Stomach (tissue), 9 donors: ENCODE measurements around the gene GOLGA8S. TPM values are rescaled to one million over a fixed set of nuclear protein-coding genes. Genes with fewer than 3 reads are reported as not detected.
"Not testable (repeated sequence)": the region's sequence is repeated elsewhere in the genome, so short reads cannot be mapped to it uniquely, and the experiment has no call there.

ENCODE experiments used
- DNase-seq, 2 donors: peaks; one replicate each; pipeline versions ENCODE4 v3.0.0 to v3.0.0-alpha.2; 2013 to 2019
- H3K27ac ChIP-seq, 5 donors: fragments of 200-600 bp in 4 of 5; sonication (generic) in 4 of 5; one replicate each; pipeline ENCODE4 v1.5.1; 2013 to 2019; ENCODE audit warnings: mild to moderate bottlenecking in 1 of 5, moderate library complexity in 1 of 5
- H3K27me3 ChIP-seq, 3 donors: fragments of 200-600 bp; sonication (generic); one replicate each; pipeline ENCODE4 v1.5.1; 2017 to 2019; ENCODE audit warnings: mixed run types in 1 of 3
- H3K36me3 ChIP-seq, 4 donors: fragments of 200-600 bp; sonication (generic); 1 replicate in 3 of 4; 2 replicates in 1 of 4; pipeline ENCODE4 v1.5.1; 2016 to 2019
- H3K4me1 ChIP-seq, 4 donors: fragments of 200-600 bp; sonication (generic); one replicate each; pipeline ENCODE4 v1.5.1; 2016 to 2019
- H3K4me3 ChIP-seq, 4 donors: fragments of 200-600 bp; sonication (generic) in 3 of 4; one replicate each; pipeline ENCODE4 v1.5.1; 2016 to 2019; ENCODE audit warnings: mild to moderate bottlenecking in 1 of 4
- H3K9me3 ChIP-seq, 4 donors: fragments of 200-600 bp; sonication (generic); one replicate each; pipeline ENCODE4 v1.5.1; 2016 to 2019
- EP300 ChIP-seq: sonication (generic); formaldehyde crosslinking; IDR thresholded peaks from one replicate; pipeline ENCODE4 v1.6.1; 2017; ENCODE audit warnings: antibody characterized with exemption
- POLR2A ChIP-seq, 4 donors: fragments of 450-650 bp; IDR thresholded peaks; one replicate each; pipeline ENCODE4 v1.6.1; 2016; ENCODE audit warnings: antibody characterized with exemption in 4 of 4, control low read depth in 2 of 4, mild to moderate bottlenecking in 1 of 4, moderate library complexity in 1 of 4
- POLR2AphosphoS5 ChIP-seq, 3 donors: sonication (generic); formaldehyde crosslinking; IDR thresholded peaks; one replicate each; pipeline ENCODE4 v1.6.1; 2016; ENCODE audit warnings: antibody characterized with exemption in 3 of 3
- WGBS, 5 donors: extraction: QIAGEN DNeasy Blood & Tissue Kit in 3 of 5; methylation state at CpG; one replicate each; pipeline versions ENCODE4 v1.1.5 to v1.1.7; 2013 to 2018; 5-methylcytosine and 5-hydroxymethylcytosine counted together
- intact Hi-C: fragments of 100-400 bp; cut with DNase I; formaldehyde crosslinking; loops from one replicate; pipeline ENCODE4 v1.15.1; 2023; ENCODE audit warnings: low total_unique reads
- polyA plus RNA-seq, 3 donors: library from polyadenylated mRNA; stranded (reverse); fragments of 200-250 nt; gene quantifications; one replicate each; pipeline ENCODE4 v1.2.3, GENCODE V29; 2013
- small RNA-seq, 4 donors: library from RNA; depleted of rRNA; stranded (forward); fragments of <200 nt; gene quantifications; one replicate each; pipeline ENCODE3, GENCODE V24; 2016
- total RNA-seq, 5 donors: library from RNA; depleted of rRNA; stranded (reverse); fragments of >200 nt; gene quantifications; one replicate each; pipeline versions ENCODE4 v1.1.0 to v1.2.3, GENCODE V29; 2014 to 2016
- TF ChIP-seq, protein P1 (sequence below), 7 experiments: fragments of 450-650 bp in 4 of 7; fragments of 200-600 bp in 3 of 7; sonication (generic) in 3 of 7; IDR thresholded peaks; one replicate each; pipeline ENCODE4 v1.5.1; 2016 to 2019; ENCODE audit warnings: antibody characterized with exemption in 7 of 7, control low read depth in 2 of 7, mild to moderate bottlenecking in 1 of 7
- donor health status: healthy with polysubstance abuse.
- donor health status: Bipolar disorder and iron deficiency.
- donor health status: healthy.

Gene GOLGA8S
- total and polyA plus RNA-seq, 8 donors = 0.08 to 0.58 (median 0.45) TPM; not detected in 5

- TF ChIP-seq EP300 (no peak), POLR2AphosphoS5 (IDR thresholded peaks at IDR 0.05) (no peak), POLR2A (IDR thresholded peaks at IDR 0.05) (no peak)
- TF ChIP-seq, protein P1, sequence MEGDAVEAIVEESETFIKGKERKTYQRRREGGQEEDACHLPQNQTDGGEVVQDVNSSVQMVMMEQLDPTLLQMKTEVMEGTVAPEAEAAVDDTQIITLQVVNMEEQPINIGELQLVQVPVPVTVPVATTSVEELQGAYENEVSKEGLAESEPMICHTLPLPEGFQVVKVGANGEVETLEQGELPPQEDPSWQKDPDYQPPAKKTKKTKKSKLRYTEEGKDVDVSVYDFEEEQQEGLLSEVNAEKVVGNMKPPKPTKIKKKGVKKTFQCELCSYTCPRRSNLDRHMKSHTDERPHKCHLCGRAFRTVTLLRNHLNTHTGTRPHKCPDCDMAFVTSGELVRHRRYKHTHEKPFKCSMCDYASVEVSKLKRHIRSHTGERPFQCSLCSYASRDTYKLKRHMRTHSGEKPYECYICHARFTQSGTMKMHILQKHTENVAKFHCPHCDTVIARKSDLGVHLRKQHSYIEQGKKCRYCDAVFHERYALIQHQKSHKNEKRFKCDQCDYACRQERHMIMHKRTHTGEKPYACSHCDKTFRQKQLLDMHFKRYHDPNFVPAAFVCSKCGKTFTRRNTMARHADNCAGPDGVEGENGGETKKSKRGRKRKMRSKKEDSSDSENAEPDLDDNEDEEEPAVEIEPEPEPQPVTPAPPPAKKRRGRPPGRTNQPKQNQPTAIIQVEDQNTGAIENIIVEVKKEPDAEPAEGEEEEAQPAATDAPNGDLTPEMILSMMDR (IDR thresholded peaks at IDR 0.05) = no peak
- DNase-seq = no peak
- H3K27ac ChIP-seq = no peak overlapping the region
- WGBS, 5 donors = 61 to 77% (median 68%) methylated on average over 5 of the region's 5 CpGs
- H3K27me3 ChIP-seq = peaks cover 0 to 21% (median 3%) of the 10 kb centered on the region in 3 donors
- H3K36me3 ChIP-seq = no peaks in the 10 kb centered on the region
- no peak overlapping the region for H3K4me3 ChIP-seq
- H3K4me1 ChIP-seq = no peaks in the 10 kb centered on the region
- H3K9me3 ChIP-seq = peaks cover 0 to 7% (median 0%) of the 10 kb centered on the region in 4 donors
- intact Hi-C loops = no loop called here
Observed at GRCh38 chr15:23402544-23402943, 48.0 kb downstream of the GOLGA8S start.

DNA sequence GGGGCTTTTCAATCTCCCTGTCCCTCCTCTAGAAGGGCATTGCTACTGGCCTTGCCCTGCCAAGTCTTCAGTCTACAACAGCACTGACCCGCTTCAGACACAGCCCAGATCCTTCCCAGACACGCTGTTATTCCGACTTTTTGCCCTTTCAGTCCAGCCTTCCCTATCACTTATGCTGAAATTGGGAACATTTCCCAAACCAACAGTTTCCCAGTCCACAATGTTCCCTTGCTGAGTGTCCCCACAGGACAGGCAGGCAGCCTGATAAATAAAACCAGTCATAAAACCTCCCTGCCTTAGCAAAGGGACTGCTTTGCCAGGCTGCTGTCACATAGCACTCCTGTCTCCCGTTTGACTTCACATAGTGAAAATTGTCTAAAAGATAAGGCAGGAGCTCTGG is 49.0 kb downstream of the GOLGA8S start:
- Histone ChIP-seq H3K4me1 (no peaks in the 10 kb centered on the region), H3K36me3 (no peaks in the 10 kb centered on the region), H3K27ac (no peak overlapping the region), H3K9me3 (peaks cover 0 to 10% (median 0%) of the 10 kb centered on the region in 4 donors), H3K4me3 (no peak overlapping the region), H3K27me3 (peaks cover 0 to 18% (median 3%) of the 10 kb centered on the region in 3 donors)
- 46 to 77% (median 70%) methylated on average over 4 of the region's 4 CpGs for WGBS, 5 donors
- no peak for DNase-seq
- TF ChIP-seq, protein P1 (IDR thresholded peaks at IDR 0.05) = no peak
- no peak for TF ChIP-seq POLR2AphosphoS5 (IDR thresholded peaks at IDR 0.05)
- no peak for TF ChIP-seq EP300
- no peak for TF ChIP-seq POLR2A (IDR thresholded peaks at IDR 0.05)
- intact Hi-C loops = no loop called here

DNA sequence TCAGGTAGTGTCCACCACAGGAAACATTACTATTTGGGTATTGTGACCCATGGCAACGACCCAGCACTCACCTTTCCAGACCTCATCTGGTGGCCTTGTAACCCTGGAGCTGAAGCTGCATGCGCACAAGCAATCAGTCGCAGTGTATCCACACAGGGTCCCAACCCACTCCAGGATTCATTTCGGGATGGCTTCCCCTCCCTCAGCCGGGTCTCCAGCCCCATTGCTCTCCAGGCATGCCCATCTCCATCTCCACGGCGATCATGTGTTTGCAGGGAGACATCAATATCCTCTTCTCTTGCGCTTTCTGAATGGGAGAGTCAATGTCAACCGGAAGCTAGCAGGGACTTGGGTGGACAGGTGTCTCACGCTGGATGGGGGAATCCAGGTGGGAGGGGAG is 57.3 kb downstream of the GOLGA8S start:
- Histone ChIP-seq H3K27ac (no peak overlapping the region), H3K4me3 (no peak overlapping the region), H3K36me3 (no peaks in the 10 kb centered on the region), H3K4me1 (no peaks in the 10 kb centered on the region), H3K27me3 (no peaks in the 10 kb centered on the region), H3K9me3 (peaks cover 0 to 7% (median 0%) of the 10 kb centered on the region in 4 donors)
- 71 to 84% (median 80%) methylated on average over 10 of the region's 10 CpGs for WGBS, 5 donors
- DNase-seq = no peak
- intact Hi-C loops = no loop called here
- TF ChIP-seq EP300 (no peak), POLR2AphosphoS5 (IDR thresholded peaks at IDR 0.05) (no peak)

GRCh38 chr15:23412881-23413600 is 58.5 kb downstream of the GOLGA8S start:
- H3K27ac ChIP-seq, H3K36me3 ChIP-seq, H3K4me3 ChIP-seq, H3K9me3 ChIP-seq, intact Hi-C loops, H3K4me1 ChIP-seq, DNase-seq, H3K27me3 ChIP-seq: not testable (repeated sequence)
- WGBS, 5 donors = 71 to 76% (median 74%) methylated on average over 5 of the region's 5 CpGs

Small RNAs within 50 kb of the gene (small RNA-seq; reads per million reads assigned to genes)
- 0 reads per million in 4 donors for gene RN7SL536P

Other genes starting within 250 kb of the GOLGA8S start
- not detected for gene GOLGA6L1, start 217.9 kb upstream of the GOLGA8S start, total RNA-seq
- gene GOLGA6L1, start 217.9 kb upstream of the GOLGA8S start, polyA plus RNA-seq = not detected
- gene GOLGA6L26, start 20.6 kb upstream of the GOLGA8S start, total RNA-seq = not detected
- not detected for gene GOLGA6L26, start 20.6 kb upstream of the GOLGA8S start, polyA plus RNA-seq
- not detected for gene GOLGA6L2, start 92.5 kb downstream of the GOLGA8S start, total RNA-seq
- gene GOLGA6L2, start 92.5 kb downstream of the GOLGA8S start, polyA plus RNA-seq = not detected
- 10 to 100 TPM in 1 of 5 donors, 1 to 10 TPM in 1, not detected in 3; 3.3 to 14.2 TPM for gene MKRN3, start 210.9 kb downstream of the GOLGA8S start, total RNA-seq
- gene MKRN3, start 210.9 kb downstream of the GOLGA8S start, polyA plus RNA-seq = under 1 TPM in 1 of 3 donors, not detected in 2; 0.40 TPM